Measurements from ENCODE around the gene FITM2.

FITM2 gene

GRCh38 chr20:44357020-44357419, 46.0 kb upstream of the FITM2 start:
- WGBS, 2 donors (ENCODE audit: extremely low coverage in 2 of 2, insufficient read length in 2 of 2, insufficient replicate concordance in 1 of 2), result no CpG with 5 or more reads among the region's 2 CpGs
- Histone ChIP-seq H2BK5ac (ENCODE audit: low read length) (no peak overlapping the region), H4K91ac (ENCODE audit: low read depth, low read length, poor library complexity) (no peak overlapping the region), H3K79me1 (ENCODE audit: low read depth, low read length) (no peaks in the 10 kb centered on the region), H3K27ac (replicated peaks; ENCODE audit: low read length) (no peak overlapping the region), H3K23ac (ENCODE audit: low read depth, low read length, poor library complexity) (no peak overlapping the region), H3K14ac (ENCODE audit: low read length) (no peak overlapping the region), H3K4ac (ENCODE audit: low read length) (no peak overlapping the region), H2BK120ac (ENCODE audit: low read depth, low read length) (no peak overlapping the region), H2BK12ac (ENCODE audit: low read length) (no peak overlapping the region), H3K4me2 (ENCODE audit: insufficient read depth, low read length, poor library complexity, severe bottlenecking) (no peak overlapping the region), H2AK5ac (ENCODE audit: low read depth, low read length) (no peak overlapping the region), H4K8ac (ENCODE audit: low read depth, low read length) (no peak overlapping the region), H2AFZ (ENCODE audit: low read length) (no peak overlapping the region), H3K9me3 (replicated peaks in 1 of 2; ENCODE audit: control insufficient read depth in 2 of 2, insufficient read depth in 1 of 2, low read depth in 1 of 2, low read length in 2 of 2) (no peaks in the 10 kb centered on the region), H3K36me3 (replicated peaks in 1 of 2; ENCODE audit: control insufficient read depth in 2 of 2, insufficient read depth in 2 of 2, low read length in 2 of 2) (no peaks in the 10 kb centered on the region), H3K9ac (ENCODE audit: low read depth, low read length, poor library complexity) (no peak overlapping the region), H3K18ac (ENCODE audit: low read length) (no peak overlapping the region), H2BK15ac (ENCODE audit: low read length) (no peak overlapping the region), H3K4me1 (ENCODE audit: control insufficient read depth in 2 of 2, insufficient read depth in 1 of 2, low read depth in 1 of 2, low read length in 2 of 2) (peaks cover 2 to 10% of the 10 kb centered on the region in 2 donors), H3K27me3 (ENCODE audit: control insufficient read depth in 3 of 3, insufficient read depth in 3 of 3, low read depth in 1 of 3, low read length in 3 of 3) (peaks cover 0 to 24% (median 0%) of the 10 kb centered on the region in 3 experiments), H3K4me3 (ENCODE audit: low read length in 2 of 2) (no peak overlapping the region)
- DNase-seq (ENCODE audit: low spot score), result no peak

GRCh38 chr20:44356353-44356723, 45.3 kb upstream of the FITM2 start:
- Histone ChIP-seq H3K4me1 (ENCODE audit: control insufficient read depth in 2 of 2, insufficient read depth in 1 of 2, low read depth in 1 of 2, low read length in 2 of 2) (peaks cover 2 to 13% of the 10 kb centered on the region in 2 donors), H3K4me3 (ENCODE audit: low read length in 2 of 2) (no peak overlapping the region), H3K18ac (ENCODE audit: low read length) (peak overlapping the region; percentile 73), H3K14ac (ENCODE audit: low read length) (no peak overlapping the region), H3K79me1 (ENCODE audit: low read depth, low read length) (no peaks in the 10 kb centered on the region), H3K36me3 (replicated peaks in 1 of 2; ENCODE audit: control insufficient read depth in 2 of 2, insufficient read depth in 2 of 2, low read length in 2 of 2) (no peaks in the 10 kb centered on the region), H3K4me2 (ENCODE audit: insufficient read depth, low read length, poor library complexity, severe bottlenecking) (no peak overlapping the region), H3K9ac (ENCODE audit: low read depth, low read length, poor library complexity) (no peak overlapping the region), H2BK5ac (ENCODE audit: low read length) (no peak overlapping the region), H4K91ac (ENCODE audit: low read depth, low read length, poor library complexity) (no peak overlapping the region), H2BK15ac (ENCODE audit: low read length) (no peak overlapping the region), H3K9me3 (replicated peaks in 1 of 2; ENCODE audit: control insufficient read depth in 2 of 2, insufficient read depth in 1 of 2, low read depth in 1 of 2, low read length in 2 of 2) (no peaks in the 10 kb centered on the region), H3K4ac (ENCODE audit: low read length) (no peak overlapping the region), H2BK120ac (ENCODE audit: low read depth, low read length) (no peak overlapping the region), H2AK5ac (ENCODE audit: low read depth, low read length) (no peak overlapping the region), H4K8ac (ENCODE audit: low read depth, low read length) (no peak overlapping the region), H3K27ac (replicated peaks; ENCODE audit: low read length) (no peak overlapping the region), H3K27me3 (ENCODE audit: control insufficient read depth in 3 of 3, insufficient read depth in 3 of 3, low read depth in 1 of 3, low read length in 3 of 3) (peaks cover 0 to 23% (median 0%) of the 10 kb centered on the region in 3 experiments), H2AFZ (ENCODE audit: low read length) (peak overlapping the region; percentile 48), H2BK12ac (ENCODE audit: low read length) (no peak overlapping the region), H3K23ac (ENCODE audit: low read depth, low read length, poor library complexity) (peak overlapping the region; percentile 46)
- no CpG with 5 or more reads among the region's 14 CpGs for WGBS, 2 donors (ENCODE audit: extremely low coverage in 2 of 2, insufficient read length in 2 of 2, insufficient replicate concordance in 1 of 2)
- DNase-seq (ENCODE audit: low spot score), result no peak

- Histone ChIP-seq H3K14ac (ENCODE audit: low read length) (peak within 1 kb of the TSS; percentile 42), H3K23ac (ENCODE audit: low read depth, low read length, poor library complexity) (peak within 1 kb of the TSS; percentile 46), H2AK5ac (ENCODE audit: low read depth, low read length) (peak within 1 kb of the TSS; percentile 42), H3K4me2 (ENCODE audit: insufficient read depth, low read length, poor library complexity, severe bottlenecking) (no peak within 1 kb of the TSS), H3K9ac (ENCODE audit: low read depth, low read length, poor library complexity) (no peak within 1 kb of the TSS), H4K8ac (ENCODE audit: low read depth, low read length) (no peak within 1 kb of the TSS), H2BK5ac (ENCODE audit: low read length) (no peak within 1 kb of the TSS), H4K91ac (ENCODE audit: low read depth, low read length, poor library complexity) (no peak within 1 kb of the TSS), H3K4ac (ENCODE audit: low read length) (no peak within 1 kb of the TSS), H3K4me1 (ENCODE audit: control insufficient read depth in 2 of 2, insufficient read depth in 1 of 2, low read depth in 1 of 2, low read length in 2 of 2) (peaks cover 2 to 13% of the 10 kb centered on the region in 2 donors), H2BK12ac (ENCODE audit: low read length) (no peak within 1 kb of the TSS), H3K36me3 (replicated peaks in 1 of 2; ENCODE audit: control insufficient read depth in 2 of 2, insufficient read depth in 2 of 2, low read length in 2 of 2) (no peaks in the 10 kb centered on the region), H3K79me1 (ENCODE audit: low read depth, low read length) (no peaks in the 10 kb centered on the region), H2BK120ac (ENCODE audit: low read depth, low read length) (peak within 1 kb of the TSS; percentile 27), H2AFZ (ENCODE audit: low read length) (peak within 1 kb of the TSS; percentile 48), H3K27ac (replicated peaks; ENCODE audit: low read length) (no peak within 1 kb of the TSS), H3K4me3 (ENCODE audit: low read length in 2 of 2) (no peak within 1 kb of the TSS), H2BK15ac (ENCODE audit: low read length) (no peak within 1 kb of the TSS), H3K27me3 (ENCODE audit: control insufficient read depth in 3 of 3, insufficient read depth in 3 of 3, low read depth in 1 of 3, low read length in 3 of 3) (peaks cover 0 to 17% (median 0%) of the 10 kb centered on the region in 3 experiments), H3K18ac (ENCODE audit: low read length) (peak within 1 kb of the TSS; percentile 73), H3K9me3 (replicated peaks in 1 of 2; ENCODE audit: control insufficient read depth in 2 of 2, insufficient read depth in 1 of 2, low read depth in 1 of 2, low read length in 2 of 2) (no peaks in the 10 kb centered on the region)
- no CpG with 5 or more reads among the region's 40 CpGs for WGBS, 2 donors (ENCODE audit: extremely low coverage in 2 of 2, insufficient read length in 2 of 2, insufficient replicate concordance in 1 of 2)
- no peak for DNase-seq (ENCODE audit: low spot score)
These were observed 44.7 kb upstream of the FITM2 start, which contains the start of gene HNF4A for GRCh38 chr20:44355498-44356352. HNF4A (plus strand) TSS chr20:44355699; CDS start chr20:44355805, 106 bp downstream.

- Histone ChIP-seq H3K4me1 (ENCODE audit: control insufficient read depth in 2 of 2, insufficient read depth in 1 of 2, low read depth in 1 of 2, low read length in 2 of 2) (peaks cover 2 to 13% of the 10 kb centered on the region in 2 donors), H3K4me2 (ENCODE audit: insufficient read depth, low read length, poor library complexity, severe bottlenecking) (no peak overlapping the region), H3K79me1 (ENCODE audit: low read depth, low read length) (no peaks in the 10 kb centered on the region), H3K27me3 (ENCODE audit: control insufficient read depth in 3 of 3, insufficient read depth in 3 of 3, low read depth in 1 of 3, low read length in 3 of 3) (peaks cover 0 to 14% (median 0%) of the 10 kb centered on the region in 3 experiments), H3K36me3 (replicated peaks in 1 of 2; ENCODE audit: control insufficient read depth in 2 of 2, insufficient read depth in 2 of 2, low read length in 2 of 2) (no peaks in the 10 kb centered on the region), H3K23ac (ENCODE audit: low read depth, low read length, poor library complexity) (no peak overlapping the region), H3K27ac (replicated peaks; ENCODE audit: low read length) (no peak overlapping the region), H2BK12ac (ENCODE audit: low read length) (no peak overlapping the region), H3K4ac (ENCODE audit: low read length) (no peak overlapping the region), H3K9ac (ENCODE audit: low read depth, low read length, poor library complexity) (no peak overlapping the region), H2AK5ac (ENCODE audit: low read depth, low read length) (no peak overlapping the region), H2AFZ (ENCODE audit: low read length) (no peak overlapping the region), H2BK5ac (ENCODE audit: low read length) (no peak overlapping the region), H3K18ac (ENCODE audit: low read length) (peak overlapping the region; percentile 32), H3K4me3 (ENCODE audit: low read length in 2 of 2) (no peak overlapping the region), H4K91ac (ENCODE audit: low read depth, low read length, poor library complexity) (no peak overlapping the region), H4K8ac (ENCODE audit: low read depth, low read length) (no peak overlapping the region), H2BK15ac (ENCODE audit: low read length) (no peak overlapping the region), H3K14ac (ENCODE audit: low read length) (no peak overlapping the region), H3K9me3 (replicated peaks in 1 of 2; ENCODE audit: control insufficient read depth in 2 of 2, insufficient read depth in 1 of 2, low read depth in 1 of 2, low read length in 2 of 2) (no peaks in the 10 kb centered on the region), H2BK120ac (ENCODE audit: low read depth, low read length) (peak overlapping the region; percentile 27)
- DNase-seq (ENCODE audit: low spot score), result no peak
- WGBS, 2 donors (ENCODE audit: extremely low coverage in 2 of 2, insufficient read length in 2 of 2, insufficient replicate concordance in 1 of 2), result no CpG with 5 or more reads among the region's 6 CpGs
These were observed 44.0 kb upstream of the FITM2 start for GRCh38 chr20:44354979-44355497.

Data from neuronal stem cell (in vitro differentiated cells).